ENCODE measurements around the gene CTXND2.
"Not testable (repeated sequence)": the region's sequence is repeated elsewhere in the genome, so short reads cannot be mapped to it uniquely, and the experiment has no call there.

Gene CTXND2

GRCh38 chr1:150887018-150887417 lies at the start of gene CTXND2:
TSS of gene CTXND2 (plus strand) at chr1:150887136. CDS start at chr1:150912315, 25,179 bp downstream.
- no peak for DNase-seq (ENCODE audit: low read depth, low spot score)

DNA sequence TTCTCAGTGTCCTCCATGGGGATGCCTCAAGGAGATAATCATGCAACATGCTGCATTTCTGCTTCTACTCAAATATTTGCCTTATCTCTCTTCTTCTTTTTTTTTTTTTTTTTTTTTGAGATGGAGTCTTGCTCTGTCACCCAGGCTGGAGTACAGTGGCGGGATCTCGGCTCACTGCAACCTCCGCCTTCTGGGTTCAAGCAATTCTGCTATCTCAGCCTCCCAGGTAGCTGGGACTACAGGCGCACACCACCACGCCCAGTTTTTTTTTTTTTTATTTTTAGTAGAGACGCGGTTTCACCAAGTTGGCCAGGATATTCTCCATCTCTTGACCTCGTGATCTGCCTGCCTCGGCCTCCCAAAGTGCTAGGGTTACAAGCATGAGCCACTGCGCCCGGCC lies 46.1 kb upstream of the CTXND2 start:
- DNase-seq (ENCODE audit: low read depth, low spot score): not testable (repeated sequence)

DNA sequence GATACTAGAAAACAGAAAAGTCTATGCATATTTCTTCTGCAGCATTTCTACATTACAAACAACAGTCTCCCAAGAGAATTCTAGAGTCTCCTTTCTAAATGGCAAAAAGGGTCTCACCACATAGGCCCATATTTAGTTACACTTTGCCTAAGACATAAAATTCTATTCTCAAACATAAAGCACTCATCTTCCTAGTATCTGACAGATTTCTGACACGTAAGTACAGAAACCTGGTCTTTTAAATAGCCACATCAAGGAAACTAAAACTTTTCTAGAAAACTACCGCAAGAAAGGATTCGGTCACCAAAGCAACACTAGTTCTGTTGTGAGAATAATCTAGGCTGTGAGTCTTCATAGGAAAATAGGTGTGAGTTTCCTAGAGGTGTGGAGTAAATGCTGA lies 45.3 kb upstream of the CTXND2 start:
- DNase-seq (ENCODE audit: low read depth, low spot score): no peak

- no peak for DNase-seq (ENCODE audit: low read depth, low spot score)
Measured at GRCh38 chr1:150842343-150842742, 44.6 kb upstream of the CTXND2 start.

GRCh38 chr1:150842964-150843363 lies 44.0 kb upstream of the CTXND2 start:
- no peak for DNase-seq (ENCODE audit: low read depth, low spot score)

DNA sequence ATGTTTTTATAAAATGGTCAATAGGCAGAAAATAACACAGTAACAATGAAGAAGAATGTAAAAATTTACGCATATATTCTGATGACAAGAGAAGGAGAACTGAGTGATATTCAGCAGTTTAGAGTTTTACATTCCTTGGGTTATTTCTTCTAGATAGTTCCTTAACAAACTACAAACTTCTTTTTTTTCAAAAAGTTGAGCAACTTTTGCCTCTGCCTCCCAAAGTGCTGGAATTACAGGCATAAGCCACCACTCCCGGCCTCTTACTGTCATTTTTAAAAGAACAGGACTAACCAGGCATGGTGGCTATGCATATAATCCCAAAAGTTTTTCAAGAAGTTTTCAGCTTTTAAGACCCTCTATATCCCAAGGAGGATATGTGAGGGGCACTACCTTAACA lies 43.5 kb upstream of the CTXND2 start:
- no peak for DNase-seq (ENCODE audit: low read depth, low spot score)

- no peak for DNase-seq (ENCODE audit: low read depth, low spot score)
Measured at GRCh38 chr1:150846473-150847146, 40.3 kb upstream of the CTXND2 start.

DNA sequence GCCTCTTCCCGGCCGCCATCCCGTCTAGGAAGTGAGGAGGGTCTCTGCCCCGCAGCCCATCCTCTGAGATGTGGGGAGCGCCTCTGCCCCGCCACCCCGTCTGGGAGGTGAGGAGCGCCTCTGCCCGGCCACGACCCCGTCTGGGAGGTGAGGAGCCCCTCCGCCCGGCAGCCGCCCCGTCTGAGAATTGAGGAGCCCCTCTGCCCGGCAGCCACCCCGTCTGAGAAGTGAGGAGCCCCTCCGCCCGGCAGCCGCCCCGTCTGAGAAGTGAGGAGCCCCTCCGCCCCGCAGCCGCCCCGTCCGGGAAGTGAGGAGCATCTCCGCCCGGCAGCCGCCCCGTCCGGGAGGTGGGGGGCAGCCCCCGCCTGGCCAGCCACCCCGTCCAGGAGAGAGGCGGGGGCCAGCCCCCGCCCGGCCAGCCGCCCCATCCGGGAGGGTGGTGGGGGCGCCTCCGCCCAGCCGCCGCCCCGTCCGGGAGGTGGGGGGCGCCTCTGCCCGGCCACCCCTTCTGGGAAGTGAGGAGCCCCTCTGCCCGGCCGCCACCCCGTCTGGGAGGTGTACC lies 36.1 kb upstream of the CTXND2 start:
- not testable (repeated sequence) for DNase-seq (ENCODE audit: low read depth, low spot score)

GRCh38 chr1:150852734-150853133 lies 34.2 kb upstream of the CTXND2 start:
- DNase-seq (ENCODE audit: low read depth, low spot score): not testable (repeated sequence)

DNA sequence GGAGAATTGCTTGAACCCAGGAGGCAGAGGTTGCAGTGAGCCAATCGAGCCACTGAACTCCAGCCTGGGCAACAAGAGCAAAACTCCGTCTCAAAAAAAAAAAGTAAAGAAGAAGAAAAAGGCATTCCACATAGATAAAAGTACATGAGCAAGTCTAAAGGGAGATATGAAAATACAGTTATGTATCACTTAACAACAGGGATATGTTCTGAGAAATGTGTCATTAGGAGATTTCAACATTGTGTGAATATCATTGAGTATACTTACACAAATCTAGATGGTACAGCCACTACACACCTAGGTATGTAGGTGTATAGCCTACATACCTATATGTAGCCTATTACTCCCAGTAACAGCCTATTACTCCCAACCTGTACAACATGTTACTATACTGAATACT lies 23.2 kb upstream of the CTXND2 start:
- no peak for DNase-seq (ENCODE audit: low read depth, low spot score)

DNA sequence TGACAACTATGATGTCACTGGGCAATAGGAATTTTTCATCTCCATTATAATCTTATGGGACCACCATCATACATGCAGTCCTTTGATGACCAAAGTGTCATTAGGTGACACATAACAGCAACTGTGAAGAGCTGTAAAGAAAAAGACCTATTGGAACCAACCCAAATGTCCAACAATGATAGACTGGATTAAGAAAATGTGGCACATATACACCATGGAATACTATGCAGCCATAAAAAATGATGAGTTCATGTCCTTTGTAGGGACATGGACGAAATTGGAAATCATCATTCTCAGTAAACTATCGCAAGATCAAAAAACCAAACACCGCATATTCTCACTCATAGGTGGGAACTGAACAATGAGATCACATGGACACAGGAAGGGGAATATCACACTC lies 22.7 kb upstream of the CTXND2 start:
- not testable (repeated sequence) for DNase-seq (ENCODE audit: low read depth, low spot score)

GRCh38 chr1:150869683-150870082 lies 17.3 kb upstream of the CTXND2 start:
- DNase-seq (ENCODE audit: low read depth, low spot score): no peak

GRCh38 chr1:150872572-150872971 lies 14.4 kb upstream of the CTXND2 start:
- no peak for DNase-seq (ENCODE audit: low read depth, low spot score)

DNA sequence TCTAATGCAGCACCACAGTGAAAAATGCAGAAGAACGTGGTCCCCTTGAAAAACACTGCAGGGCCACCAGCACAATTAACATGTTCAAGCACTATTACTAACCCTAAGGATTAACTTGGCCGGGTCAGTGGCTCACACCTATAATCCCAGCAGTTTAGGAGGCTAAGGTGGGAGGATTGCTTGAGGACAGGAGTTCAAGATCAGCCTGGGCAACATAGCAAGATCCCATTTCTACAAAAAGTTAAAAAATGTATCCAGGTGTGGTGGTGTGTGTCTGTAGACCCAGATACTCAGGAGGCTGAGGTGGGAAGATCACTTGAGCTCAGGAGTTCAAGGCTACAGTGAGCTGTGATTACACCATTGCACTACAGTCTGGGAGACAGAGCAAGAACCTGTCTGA lies 13.4 kb upstream of the CTXND2 start:
- DNase-seq (ENCODE audit: low read depth, low spot score): no peak

GRCh38 chr1:150874455-150875196 lies 12.3 kb upstream of the CTXND2 start:
- DNase-seq (ENCODE audit: low read depth, low spot score): no peak

GRCh38 chr1:150875197-150876118 lies 11.5 kb upstream of the CTXND2 start:
- DNase-seq (ENCODE audit: low read depth, low spot score): no peak

DNA sequence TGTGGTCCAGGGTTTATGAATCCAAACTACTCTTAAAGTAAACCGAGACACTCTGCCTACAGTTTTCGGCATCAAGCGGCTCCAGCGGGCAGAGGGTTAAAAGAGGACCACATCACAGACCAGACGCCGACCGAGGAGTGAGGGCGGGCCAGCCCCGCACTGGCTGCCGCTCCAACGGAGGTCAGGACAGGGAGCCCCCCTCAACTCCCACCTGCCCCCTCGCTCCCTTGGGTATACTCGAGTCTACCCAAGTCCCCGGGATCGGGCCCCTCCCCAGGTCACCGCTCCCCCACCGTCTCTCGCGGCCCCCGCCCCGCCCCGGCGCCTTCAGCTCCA lies 10.8 kb upstream of the CTXND2 start:
- DNase-seq (ENCODE audit: low read depth, low spot score): peak; percentile 21

GRCh38 chr1:150878931-150879330 lies 8.0 kb upstream of the CTXND2 start:
- DNase-seq (ENCODE audit: low read depth, low spot score): not testable (repeated sequence)

GRCh38 chr1:150881331-150882070 lies 5.4 kb upstream of the CTXND2 start:
- DNase-seq (ENCODE audit: low read depth, low spot score): no peak

- not testable (repeated sequence) for DNase-seq (ENCODE audit: low read depth, low spot score)
Measured at GRCh38 chr1:150883121-150883520, 3.8 kb upstream of the CTXND2 start.

- DNase-seq (ENCODE audit: low read depth, low spot score): no peak
Measured at GRCh38 chr1:150888727-150889126, 1.8 kb downstream of the CTXND2 start.
